Endothelial cell of umbilical vein (primary cell): ENCODE results near the gene KIFC1. TPM values are rescaled to one million over a fixed set of nuclear protein-coding genes. Genes with fewer than 3 reads are reported as not detected.

Experiments
- BruUV-seq: library from RNA; stranded (reverse); fragments of 400-500 nt; replicated peaks from 2 replicates; lab custom pipeline; 2021; lab: Mats Ljungman, UMichigan
- CTCF ChIA-PET: fragments of 300-600, 350-600 bp; sonication (Branson Sonifier 250); formaldehyde crosslinking; loops from one replicate; lab custom pipeline; 2021; ENCODE audit warnings: antibody characterized with exemption, inconsistent platforms; lab: Charles Lee
- POLR2A ChIA-PET: fragments of 300-600, 350-600 bp; sonication (Branson Sonifier 250); formaldehyde crosslinking; loops from one replicate; lab custom pipeline; 2021; ENCODE audit warnings: antibody characterized with exemption, inconsistent platforms; lab: Charles Lee
- DNase-seq: peaks from one replicate; pipeline ENCODE4 v3.0.0-alpha.2; 2011; ENCODE audit warnings: low read depth, low spot score
- FAIRE-seq: peaks from 2 replicates; lab custom pipeline; 2011; peaks lifted over from hg19 to GRCh38; lab: Jason Lieb, UNC
- H2AFZ ChIP-seq: 2 replicates; pipeline ENCODE4 v1.6.0; 2012; ENCODE audit warnings: low read depth, low read length, control low read depth, inconsistent platforms
- H3K27ac ChIP-seq: 2 replicates; pipeline ENCODE4 v1.5.1; 2011; ENCODE audit warnings: low read depth, mild to moderate bottlenecking, control low read depth, low read length, moderate library complexity; ENCODE audit not compliant: insufficient read depth
- H3K27me3 ChIP-seq, 2 experiments: 2 replicates each; pipeline versions ENCODE4 v1.6.0 to v1.6.1; 2011; ENCODE audit warnings: low read length in 2 of 2, mixed read lengths in 1 of 2; ENCODE audit not compliant: control insufficient read depth in 2 of 2, insufficient read depth in 2 of 2
- H3K36me3 ChIP-seq, 2 experiments: 2 replicates in 1 of 2; 3 replicates in 1 of 2; pipeline ENCODE4 v1.5.1; 2011; ENCODE audit warnings: low read length in 2 of 2, mild to moderate bottlenecking in 1 of 2, moderate library complexity in 1 of 2; ENCODE audit not compliant: control insufficient read depth in 2 of 2, insufficient read depth in 2 of 2; ENCODE audit errors: extremely low read depth in 1 of 2
- H3K4me1 ChIP-seq: 3 replicates; pipeline ENCODE4 v1.5.1; 2011; ENCODE audit warnings: mild to moderate bottlenecking, low read length; ENCODE audit not compliant: control insufficient read depth, insufficient read depth; ENCODE audit errors: extremely low read depth
- H3K4me2 ChIP-seq: 2 replicates; pipeline ENCODE4 v1.6.1; 2011; ENCODE audit warnings: low read length, control low read depth, mixed read lengths; ENCODE audit not compliant: insufficient read depth
- H3K4me3 ChIP-seq, 3 experiments: fragments of 200-600 bp in 1 of 3; sonication (generic), shearing (Covaris generic) in 1 of 3; replicated peaks in 1 of 3; 2 replicates each; pipeline ENCODE4 v1.5.1; 2011 to 2016; ENCODE audit warnings: control low read depth in 3 of 3, low read length in 3 of 3, mild to moderate bottlenecking in 2 of 3, inconsistent platforms in 1 of 3, low read depth in 1 of 3, moderate library complexity in 1 of 3; ENCODE audit not compliant: insufficient read depth in 1 of 3
- H3K79me2 ChIP-seq: 2 replicates; pipeline ENCODE4 v1.6.0; 2012; ENCODE audit warnings: low read length, inconsistent platforms; ENCODE audit not compliant: control insufficient read depth, insufficient read depth
- H3K9ac ChIP-seq: replicated peaks from 2 replicates; pipeline ENCODE3; 2011; ENCODE audit warnings: low read length, control low read depth; ENCODE audit not compliant: insufficient read depth; ENCODE audit errors: extremely low read depth
- H3K9me1 ChIP-seq: replicated peaks from 3 replicates; pipeline ENCODE4 v1.6.0; 2011; ENCODE audit warnings: mild to moderate bottlenecking, low read length; ENCODE audit not compliant: control insufficient read depth, insufficient read depth; ENCODE audit errors: extremely low read depth
- H3K9me3 ChIP-seq: replicated peaks from 2 replicates; pipeline ENCODE4 v1.5.1; 2012; ENCODE audit warnings: low read length, inconsistent platforms; ENCODE audit not compliant: control insufficient read depth, insufficient read depth
- H4K20me1 ChIP-seq: replicated peaks from 2 replicates; pipeline ENCODE3; 2011; ENCODE audit warnings: mild to moderate bottlenecking, low read length; ENCODE audit not compliant: control insufficient read depth, insufficient read depth; ENCODE audit errors: extremely low read depth
- EZH2 ChIP-seq: IDR thresholded peaks from 2 replicates; pipeline ENCODE4 v1.6.1; 2012; ENCODE audit warnings: borderline replicate concordance, low read depth, mild to moderate bottlenecking, moderate library complexity, low read length, inconsistent platforms; ENCODE audit not compliant: severe bottlenecking
- FOS ChIP-seq: IDR thresholded peaks from 2 replicates; pipeline ENCODE4 v1.6.1; 2011; ENCODE audit warnings: mild to moderate bottlenecking, low read length, moderate library complexity, borderline replicate concordance; ENCODE audit not compliant: insufficient read depth
- GATA2 ChIP-seq: IDR thresholded peaks from 2 replicates; pipeline ENCODE4 v1.7.0; 2011; ENCODE audit warnings: low read depth, mild to moderate bottlenecking, moderate library complexity, mixed read lengths, low read length; ENCODE audit not compliant: insufficient read length, insufficient read depth
- JUN ChIP-seq: IDR thresholded peaks from 2 replicates; pipeline ENCODE4 v1.6.1; 2011; ENCODE audit warnings: borderline replicate concordance, low read depth; ENCODE audit not compliant: insufficient read length, insufficient read depth
- MYC ChIP-seq: IDR thresholded peaks from one replicate; pipeline ENCODE4 v1.6.1; 2011; ENCODE audit warnings: mild to moderate bottlenecking, low read depth, low read length
- POLR2A ChIP-seq: IDR thresholded peaks from 2 replicates; pipeline ENCODE4 v1.6.1; 2012; ENCODE audit warnings: low read depth, mild to moderate bottlenecking, control low read depth, low read length
- POLR2AphosphoS5 ChIP-seq: IDR thresholded peaks from 2 replicates; pipeline ENCODE4 v1.6.1; 2012; ENCODE audit warnings: low read depth, mild to moderate bottlenecking, control low read depth, low read length, moderate library complexity; ENCODE audit not compliant: insufficient read depth
- dilution Hi-C: fragments of 300-500 bp; cut with MboI; formaldehyde crosslinking; loops from one replicate; pipeline ENCODE4 v1.15.0; 2019; ENCODE audit warnings: low sequenced_read_pairs; ENCODE audit not compliant: extremely low pct_ligation_motif_present
- intact Hi-C: fragments of 100-400 bp; cut with micrococcal nuclease; formaldehyde crosslinking; loops from one replicate; pipeline ENCODE4 v1.10.0; 2022
- polyA plus RNA-seq, 4 experiments: library from polyadenylated mRNA; depleted of rRNA in 3 of 4; stranded (reverse) in 3 of 4; unstranded in 1 of 4; fragments of >200 nt; gene quantifications; 2 replicates each; pipeline versions ENCODE4 v1.2.1 to v1.2.3, GENCODE V29; 2011 to 2012; ENCODE audit warnings: missing spikeins in 1 of 4
- total RNA-seq: library from RNA; stranded (reverse); gene quantifications from 2 replicates; pipeline ENCODE4 v1.2.3, GENCODE V29; 2021
- TF ChIP-seq, protein P1 (sequence below): IDR thresholded peaks from 2 replicates; pipeline ENCODE4 v1.6.1; 2011; ENCODE audit not compliant: insufficient read depth, insufficient read length
- TF ChIP-seq, protein P2 (sequence below), 2 donors: IDR thresholded peaks; 1 replicate in 1 of 2; 2 replicates in 1 of 2; pipeline ENCODE4 v1.5.1; 2011; ENCODE audit warnings: low read length in 2 of 2, mild to moderate bottlenecking in 2 of 2, moderate library complexity in 2 of 2, control low read depth in 1 of 2, inconsistent platforms in 1 of 2, low read depth in 1 of 2; ENCODE audit not compliant: insufficient read depth in 1 of 2; ENCODE audit errors: extremely low read depth in 1 of 2

The KIFC1 gene
- total and polyA plus RNA-seq, 2 donors (not counting 3 experiments of a cell fraction or from before 2014, with no cell fraction given): 39.3 to 63.4 TPM

DNA sequence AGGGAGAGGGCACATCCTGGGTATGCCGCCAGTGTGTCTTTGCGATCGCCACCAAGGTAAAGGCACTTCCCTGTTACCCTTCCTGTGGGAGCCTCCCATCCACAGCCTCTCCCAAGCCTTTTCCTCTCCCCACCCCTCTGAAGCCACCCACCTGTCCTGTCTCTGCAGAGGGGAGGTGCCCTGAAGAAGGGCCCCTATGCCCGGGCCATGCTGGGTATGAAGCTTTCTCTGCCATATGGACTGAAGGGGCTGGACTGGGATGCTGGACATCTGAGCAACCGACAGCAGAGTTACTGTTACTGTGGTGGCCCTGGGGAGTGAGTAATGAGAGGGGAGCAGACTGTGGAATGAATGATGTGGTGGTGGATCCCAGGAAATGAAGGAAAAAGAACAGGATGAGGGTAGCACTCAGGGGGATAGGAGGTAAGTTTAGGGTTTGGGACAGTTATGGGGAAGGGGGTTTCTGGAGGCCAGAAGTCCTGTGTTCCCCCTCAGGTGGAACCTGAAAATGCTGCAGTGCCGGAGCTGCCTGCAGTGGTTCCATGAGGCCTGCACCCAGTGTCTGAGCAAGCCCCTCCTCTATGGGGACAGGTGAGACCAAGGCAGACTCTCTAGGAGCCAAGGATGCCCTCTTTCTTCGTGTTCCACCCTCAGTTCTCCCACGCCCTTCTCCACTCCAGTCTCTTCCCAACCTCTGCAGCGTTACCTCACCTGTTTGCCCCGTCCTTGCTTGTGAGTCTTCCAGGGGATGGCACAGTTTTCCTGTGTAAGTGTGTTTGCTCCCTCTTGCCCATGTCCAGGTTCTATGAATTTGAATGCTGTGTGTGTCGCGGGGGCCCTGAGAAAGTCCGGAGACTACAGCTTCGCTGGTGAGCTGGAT is 21.9 kb downstream of the KIFC1 start:
- CTCF ChIA-PET: interaction anchor here (4.7 kb wide), 1 partner anchor 12 kb away, joined by 14 read pairs; no protein-coding TSS in a partner anchor
- intact Hi-C loops: loop anchor here (10.0 kb wide), 1 partner anchor 439 kb away; no protein-coding TSS in a partner anchor
- TF ChIP-seq EZH2 (no peak), GATA2 (no peak), FOS (no peak), POLR2A (no peak), MYC (no peak), POLR2AphosphoS5 (no peak), JUN (no peak)
- TF ChIP-seq, protein P1, sequence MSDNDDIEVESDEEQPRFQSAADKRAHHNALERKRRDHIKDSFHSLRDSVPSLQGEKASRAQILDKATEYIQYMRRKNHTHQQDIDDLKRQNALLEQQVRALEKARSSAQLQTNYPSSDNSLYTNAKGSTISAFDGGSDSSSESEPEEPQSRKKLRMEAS: no peak
- TF ChIP-seq, protein P2, sequence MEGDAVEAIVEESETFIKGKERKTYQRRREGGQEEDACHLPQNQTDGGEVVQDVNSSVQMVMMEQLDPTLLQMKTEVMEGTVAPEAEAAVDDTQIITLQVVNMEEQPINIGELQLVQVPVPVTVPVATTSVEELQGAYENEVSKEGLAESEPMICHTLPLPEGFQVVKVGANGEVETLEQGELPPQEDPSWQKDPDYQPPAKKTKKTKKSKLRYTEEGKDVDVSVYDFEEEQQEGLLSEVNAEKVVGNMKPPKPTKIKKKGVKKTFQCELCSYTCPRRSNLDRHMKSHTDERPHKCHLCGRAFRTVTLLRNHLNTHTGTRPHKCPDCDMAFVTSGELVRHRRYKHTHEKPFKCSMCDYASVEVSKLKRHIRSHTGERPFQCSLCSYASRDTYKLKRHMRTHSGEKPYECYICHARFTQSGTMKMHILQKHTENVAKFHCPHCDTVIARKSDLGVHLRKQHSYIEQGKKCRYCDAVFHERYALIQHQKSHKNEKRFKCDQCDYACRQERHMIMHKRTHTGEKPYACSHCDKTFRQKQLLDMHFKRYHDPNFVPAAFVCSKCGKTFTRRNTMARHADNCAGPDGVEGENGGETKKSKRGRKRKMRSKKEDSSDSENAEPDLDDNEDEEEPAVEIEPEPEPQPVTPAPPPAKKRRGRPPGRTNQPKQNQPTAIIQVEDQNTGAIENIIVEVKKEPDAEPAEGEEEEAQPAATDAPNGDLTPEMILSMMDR (IDR thresholded peaks at IDR 0.05; ENCODE audit: extremely low read depth in 1 of 2, insufficient read depth in 1 of 2, low read depth in 1 of 2, low read length in 2 of 2): no peak
- Histone ChIP-seq H3K79me2 (peaks cover 12% of the 10 kb centered on the region), H3K9me3 (no peaks in the 10 kb centered on the region), H3K4me1 (peaks cover 26% of the 10 kb centered on the region), H3K9me1 (no peaks in the 10 kb centered on the region), H3K36me3 (peaks cover 0 to 22% of the 10 kb centered on the region in 2 experiments), H2AFZ (no peak overlapping the region), H4K20me1 (no peaks in the 10 kb centered on the region), H3K4me2 (no peak overlapping the region), H3K9ac (no peak overlapping the region), H3K27me3 (no peaks in the 10 kb centered on the region), H3K4me3 (no peak overlapping the region), H3K27ac (no peak overlapping the region)
- POLR2A ChIA-PET: no interaction called here
- DNase-seq (no peak), FAIRE-seq (no peak)
- dilution Hi-C loops: no loop called here
- BruUV-seq: no TSS peak
